Measurements from ENCODE around the gene KCNN3.

Gene KCNN3

DNA sequence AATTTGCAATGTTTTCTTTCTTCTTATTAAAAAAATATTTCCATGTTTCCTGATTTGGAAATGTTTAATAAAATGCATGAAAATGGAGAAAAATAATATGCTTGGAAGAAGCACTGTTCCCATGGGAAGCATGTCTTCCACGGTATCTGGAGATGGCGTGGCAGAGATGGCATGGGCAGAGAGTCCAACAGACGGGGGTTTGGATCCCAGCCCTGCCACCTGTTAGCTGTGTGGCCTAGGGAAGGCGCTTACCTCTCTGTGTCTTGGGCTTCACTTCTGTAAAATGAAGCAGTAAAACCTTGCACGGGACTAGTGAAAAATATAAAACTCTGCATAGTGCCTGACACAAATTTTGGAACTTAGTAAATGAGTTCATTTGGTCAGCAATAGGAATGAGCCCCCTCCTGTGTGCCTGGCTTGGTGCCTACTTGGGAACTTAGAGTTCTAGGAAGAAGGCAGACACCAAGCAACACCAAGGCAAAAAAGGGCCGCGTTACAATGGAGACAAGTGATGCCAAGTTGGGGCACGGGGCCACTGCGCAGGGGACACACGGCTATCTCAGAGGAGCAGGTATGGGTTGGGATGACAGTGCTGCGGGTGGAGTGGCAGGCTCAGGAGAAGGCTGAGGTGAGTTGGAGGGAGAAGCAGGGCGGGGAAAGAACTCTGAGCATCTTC, 124.2 kb downstream of the KCNN3 start:
- no peak for DNase-seq

DNA sequence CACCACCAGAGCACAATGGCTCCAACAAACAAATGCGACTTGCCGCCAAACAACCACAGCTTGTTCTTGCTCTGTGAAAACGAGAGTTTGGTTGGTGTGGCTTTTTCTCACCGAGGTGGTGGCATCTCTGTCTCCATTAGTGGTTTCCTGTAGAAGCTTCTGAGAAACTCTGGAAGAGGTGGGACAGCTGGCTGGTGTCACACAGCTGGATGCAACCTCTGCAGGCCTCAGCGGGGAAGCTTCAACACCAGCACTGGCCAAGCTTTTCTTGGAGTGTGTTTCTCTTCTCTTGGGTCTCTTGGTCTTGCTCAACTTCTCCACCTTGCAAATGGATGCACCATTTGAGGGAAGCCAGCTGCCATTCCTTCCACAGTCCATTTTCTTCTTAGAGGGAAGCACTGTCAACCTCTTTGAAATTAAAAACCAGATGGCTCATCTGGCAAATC, 124.8 kb downstream of the KCNN3 start:
- DNase-seq: no peak

DNA sequence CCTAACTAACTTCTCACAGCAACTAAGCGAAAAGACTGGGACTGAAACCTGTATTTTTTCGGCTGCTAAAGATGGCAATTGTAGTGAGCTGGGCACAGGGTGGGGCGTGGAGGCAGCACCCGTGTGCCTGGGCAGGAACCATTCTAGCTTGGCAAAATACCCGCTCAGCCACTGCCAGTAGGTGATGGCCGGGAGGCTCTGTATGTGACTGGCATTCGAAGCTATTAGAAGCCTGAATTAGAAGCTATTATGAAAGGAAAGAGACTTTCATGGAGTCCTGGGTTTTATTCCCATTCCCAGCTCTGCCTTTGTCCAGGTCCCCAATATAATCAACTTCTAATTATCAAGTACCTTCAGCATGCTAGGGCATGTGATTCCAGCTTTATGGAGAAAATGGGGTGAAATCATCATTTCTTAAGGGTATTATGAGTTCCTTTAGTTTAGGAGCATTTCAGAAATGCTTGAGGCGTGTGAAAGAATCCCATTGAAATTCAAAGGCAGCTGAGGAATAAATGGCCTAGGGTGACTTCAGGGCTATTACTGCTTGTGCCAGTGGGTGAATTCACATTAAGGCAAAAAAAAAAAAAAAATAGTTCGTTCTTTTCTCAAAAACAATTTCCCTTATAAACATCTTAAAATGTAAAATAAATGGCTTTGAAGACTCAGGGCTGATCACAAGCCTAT, 125.6 kb downstream of the KCNN3 start:
- DNase-seq: no peak

DNA sequence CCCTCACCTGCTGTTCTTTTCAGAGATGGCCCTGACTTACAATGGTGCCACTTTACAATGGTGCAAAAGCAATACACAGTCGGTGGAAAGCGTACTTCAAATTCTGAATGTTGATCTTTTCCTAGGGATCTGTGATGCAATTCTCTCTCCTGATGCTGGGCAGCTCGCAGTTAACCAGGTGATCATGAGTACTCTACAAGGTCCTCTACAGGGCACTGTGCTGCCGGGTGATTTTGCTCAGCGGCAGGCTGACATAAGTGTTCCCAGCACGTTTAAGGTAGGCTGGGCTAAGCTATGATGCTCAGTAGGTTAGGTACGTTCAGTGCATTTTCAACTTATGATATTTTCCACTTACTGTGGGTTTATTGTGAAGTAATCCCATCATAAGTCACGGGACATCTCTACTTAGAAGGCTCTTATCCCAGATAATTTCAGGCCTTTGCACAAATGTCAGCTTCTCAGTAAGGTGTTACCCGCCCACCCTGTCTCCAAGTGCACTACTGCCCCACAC, 126.5 kb downstream of the KCNN3 start:
- no peak for DNase-seq

DNA sequence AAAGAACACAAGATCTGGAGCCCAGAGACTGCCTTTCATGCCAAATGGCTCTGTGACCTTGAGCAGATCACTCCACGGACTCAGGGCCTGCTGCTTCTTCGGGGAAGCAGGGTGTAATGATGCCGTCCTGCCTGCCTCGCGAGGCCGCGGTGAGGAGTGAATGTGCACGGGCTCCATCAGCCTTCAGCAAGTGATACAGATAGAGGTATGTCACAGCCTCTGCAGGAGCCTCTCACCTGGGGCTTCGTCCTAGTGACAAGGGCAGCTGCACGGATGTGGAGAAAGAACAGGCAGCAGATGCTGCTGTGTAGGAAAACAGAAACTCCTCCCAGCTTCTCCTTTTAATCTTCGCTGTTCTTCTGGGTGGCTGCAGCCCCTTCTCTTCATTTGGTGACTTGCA, 127.5 kb downstream of the KCNN3 start:
- DNase-seq: no peak

DNA sequence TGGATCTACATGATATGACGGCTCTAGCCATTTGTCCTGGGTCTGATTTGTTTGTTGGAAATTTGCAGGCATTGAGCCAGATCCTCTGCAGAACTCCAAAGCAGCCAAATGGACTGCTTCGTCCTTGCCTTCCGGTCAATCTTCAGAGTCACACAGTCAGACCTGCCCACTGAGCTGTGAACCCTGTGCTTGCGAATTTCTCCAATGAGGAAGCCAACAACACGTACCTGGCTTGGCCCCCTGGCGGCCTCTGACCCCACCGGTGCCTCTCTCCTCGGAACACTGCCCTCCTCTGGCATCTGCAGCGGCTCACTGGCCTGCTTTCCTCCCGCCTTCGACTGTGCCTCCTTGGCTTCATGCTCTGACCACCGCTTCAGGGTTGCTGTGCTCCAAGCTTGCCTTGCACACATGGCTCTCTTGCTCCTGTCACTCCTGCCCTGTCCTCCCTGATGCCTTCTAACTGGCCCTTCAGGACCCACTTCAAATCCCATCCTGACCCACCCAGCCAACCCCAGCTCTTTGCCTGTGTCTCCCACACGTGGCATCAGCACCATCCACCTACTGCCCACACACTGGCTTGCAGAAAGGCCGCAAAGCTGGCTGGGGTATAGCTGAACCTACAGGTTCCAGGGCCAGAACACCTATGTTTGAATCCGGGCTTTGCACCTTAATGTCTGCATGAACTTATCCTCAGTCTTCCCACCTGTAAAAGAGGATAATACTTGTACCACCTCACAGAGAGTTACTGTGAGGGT, 128.2 kb downstream of the KCNN3 start:
- no peak for DNase-seq

DNA sequence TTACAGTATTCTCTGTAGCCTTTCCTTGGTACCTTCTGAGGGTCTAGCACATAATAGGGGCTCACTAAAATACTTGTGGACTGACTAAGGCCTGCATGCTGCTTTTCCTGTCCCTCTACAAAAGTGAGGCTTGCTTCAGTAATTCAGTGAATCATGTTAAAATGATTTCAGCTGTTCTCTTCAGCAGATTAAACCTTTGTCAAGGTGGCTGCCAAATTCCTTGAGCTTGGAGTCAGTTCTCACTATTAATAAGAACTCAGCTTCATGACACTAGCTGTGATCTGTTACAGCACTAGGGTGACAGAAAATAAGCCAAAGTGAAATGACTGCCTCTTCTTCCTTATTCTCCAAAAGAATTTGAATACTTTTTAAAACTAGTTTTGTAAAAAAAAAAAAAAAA, 128.8 kb downstream of the KCNN3 start:
- DNase-seq: no peak

DNA sequence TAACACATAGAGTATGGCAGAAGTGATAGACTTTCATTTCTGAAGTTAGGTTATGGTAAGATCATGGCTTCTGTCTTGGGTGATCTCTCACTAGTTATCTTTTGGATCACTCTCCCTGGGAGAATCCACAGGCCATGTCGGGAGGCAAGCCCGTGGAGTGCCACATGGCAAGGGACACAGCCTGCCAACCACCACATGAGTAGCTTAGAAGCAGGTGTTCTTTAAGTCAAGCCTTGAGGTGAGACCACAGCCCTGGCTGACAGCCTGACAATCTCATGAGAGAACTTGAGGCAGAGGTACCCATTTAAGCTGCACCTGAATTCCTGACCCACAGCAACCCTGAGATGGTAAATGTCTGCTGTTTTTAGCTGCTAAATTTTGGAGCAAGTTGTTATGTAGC, 130.4 kb downstream of the KCNN3 start:
- no peak for DNase-seq

DNA sequence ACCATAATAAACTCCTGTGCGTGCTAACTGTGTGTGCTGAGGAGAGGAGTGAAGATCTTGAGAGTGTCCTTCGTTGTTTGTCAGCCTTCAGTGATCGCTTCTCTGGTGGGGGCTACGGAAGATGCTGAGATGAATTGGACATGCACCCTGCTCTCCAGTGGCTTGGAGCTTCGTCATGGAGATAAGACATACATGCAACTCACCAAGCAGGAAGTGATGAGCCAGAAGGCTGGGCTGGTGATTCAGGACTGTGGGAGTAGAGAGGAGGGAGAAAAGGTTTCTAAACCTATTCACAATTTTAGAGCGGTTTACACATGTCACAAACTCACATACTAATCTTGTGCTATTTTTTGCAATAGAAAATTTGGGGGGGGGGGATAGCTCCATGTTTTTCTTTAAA, 133.2 kb downstream of the KCNN3 start:
- DNase-seq: no peak

DNA sequence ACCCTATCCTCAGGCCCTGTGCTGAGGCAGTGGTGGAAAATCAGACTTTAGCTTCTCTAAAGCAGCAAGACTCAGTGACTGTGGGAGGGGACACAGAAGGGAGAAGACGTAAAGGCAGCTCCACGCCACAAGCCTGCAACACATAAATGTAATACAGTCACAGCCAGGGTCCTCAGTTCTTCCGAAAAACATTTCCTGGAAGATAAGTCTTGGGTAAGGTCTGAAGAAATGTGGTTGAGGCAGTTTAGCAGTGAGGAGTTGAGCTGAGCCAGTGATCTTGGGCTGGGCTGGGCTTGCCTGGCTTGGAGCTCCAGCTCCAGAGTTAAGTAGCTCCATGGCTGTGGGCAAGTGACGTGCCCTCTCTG, 134.3 kb downstream of the KCNN3 start:
- no peak for DNase-seq

DNA sequence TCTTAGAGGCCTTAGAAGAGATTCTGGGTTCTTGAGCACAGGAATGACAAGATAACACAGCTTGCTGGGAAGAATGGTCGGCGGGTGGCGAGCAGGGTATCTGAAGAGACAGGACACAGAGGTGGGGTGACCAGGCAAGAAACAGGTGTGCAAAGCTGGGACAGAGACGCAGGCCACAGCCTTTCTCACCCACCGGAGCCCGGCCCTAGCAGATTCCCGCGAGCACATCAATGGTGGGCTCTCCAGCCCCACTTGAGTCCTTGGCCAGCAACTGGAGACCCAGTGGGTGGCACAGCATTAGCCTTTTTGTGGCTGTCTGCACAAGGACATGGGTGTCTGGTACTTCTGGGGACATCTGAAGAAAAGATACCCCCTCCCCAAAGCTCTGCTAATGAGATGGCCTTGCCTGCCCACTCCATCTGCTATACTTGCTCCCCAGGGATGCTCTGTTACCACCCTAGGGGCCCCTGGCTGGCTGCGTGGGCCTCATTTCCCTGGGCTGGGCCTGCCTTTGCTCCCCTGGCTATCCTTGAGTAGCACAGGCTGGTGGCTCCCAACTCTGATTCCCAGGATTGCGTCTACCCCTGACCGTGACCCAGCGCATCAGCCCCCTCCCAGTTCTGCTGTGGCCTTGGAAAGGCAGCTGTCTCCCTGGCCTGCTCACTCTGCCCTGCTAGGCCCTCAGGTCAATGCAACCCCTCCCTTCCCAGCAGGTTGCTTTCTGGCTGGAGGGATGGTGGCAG, 134.8 kb downstream of the KCNN3 start:
- no peak for DNase-seq

DNA sequence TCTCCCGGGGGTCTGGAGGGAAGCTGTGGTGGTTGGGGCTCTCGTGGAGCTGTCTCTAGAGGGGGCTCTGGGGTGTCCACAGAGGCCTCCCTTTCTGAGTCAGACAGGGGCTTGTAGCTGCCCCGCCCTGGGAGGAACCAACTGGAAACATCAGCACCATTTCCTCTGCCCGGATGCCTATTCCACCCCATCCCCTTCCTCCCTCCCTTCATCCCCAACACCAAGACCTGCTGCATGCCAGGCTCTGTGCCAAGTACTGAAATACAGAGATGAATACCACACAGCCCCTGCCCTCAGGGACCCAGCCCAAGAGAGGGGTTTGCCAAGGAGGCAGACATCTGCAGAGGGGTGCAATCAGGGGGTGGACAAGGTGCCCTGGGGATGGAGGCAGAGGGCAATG, 136.5 kb downstream of the KCNN3 start:
- no peak for DNase-seq

DNA sequence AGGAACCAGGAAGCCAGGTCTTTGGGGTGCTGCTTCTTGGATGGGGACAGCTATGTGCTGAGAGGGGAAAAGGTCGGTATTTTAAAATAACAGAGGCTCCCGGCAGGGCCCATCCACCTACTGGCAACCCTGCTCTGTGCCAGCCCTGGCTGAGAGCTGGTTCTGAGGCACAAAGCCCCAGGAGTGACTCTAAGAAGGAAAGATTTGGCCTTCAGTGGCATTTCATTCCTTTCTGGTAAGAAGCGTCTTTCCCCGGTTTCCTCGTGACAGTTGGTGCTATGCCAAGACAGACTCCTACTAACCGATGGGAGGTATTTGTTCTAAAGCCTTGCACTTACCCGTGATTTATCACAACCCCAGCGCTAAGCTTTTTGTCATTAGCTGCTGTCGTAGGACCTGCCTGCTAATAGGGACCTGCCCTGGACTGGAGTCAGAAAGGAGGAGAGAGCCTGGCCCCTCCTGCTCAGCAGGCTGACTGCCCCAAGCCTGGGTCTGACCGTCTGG, 139.0 kb downstream of the KCNN3 start:
- DNase-seq: no peak

DNA sequence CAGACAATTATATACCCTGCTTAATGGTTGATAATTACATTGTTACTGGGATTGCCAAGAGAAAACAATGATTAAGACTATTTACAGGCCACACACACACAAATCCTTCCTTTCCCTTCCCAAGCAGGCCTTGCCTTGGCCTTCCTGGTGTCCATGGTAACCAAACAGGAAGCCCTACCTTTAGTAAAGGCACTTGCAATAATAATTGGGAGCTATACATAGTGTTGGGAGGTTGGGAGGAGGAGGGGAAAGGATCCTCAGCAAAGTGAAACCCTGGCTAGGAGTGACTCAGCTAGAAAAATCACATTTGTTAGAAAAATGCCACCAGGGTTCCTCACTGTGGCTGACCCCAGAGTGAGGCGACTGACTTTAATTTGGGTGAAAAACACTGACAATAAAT, 139.8 kb downstream of the KCNN3 start:
- peak; percentile 15 for DNase-seq

DNA sequence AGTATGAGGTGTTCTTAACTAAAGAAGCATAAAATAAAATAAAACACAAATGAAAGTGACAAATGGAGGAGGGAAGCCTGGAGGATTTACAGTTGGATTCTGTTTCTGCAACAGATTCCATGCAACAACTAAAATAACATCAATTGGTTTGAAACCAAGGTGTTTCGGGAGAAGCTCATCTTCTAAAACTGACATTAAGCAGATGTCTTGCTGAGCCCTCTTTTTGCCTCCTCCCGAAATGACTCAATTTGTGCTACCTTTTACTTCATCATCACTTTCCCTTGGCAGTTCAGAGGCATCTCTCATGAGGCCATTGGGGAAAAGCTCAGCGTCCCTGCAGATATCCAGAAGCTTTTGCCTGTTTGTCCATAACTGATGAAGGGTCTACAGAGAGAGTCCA, 140.5 kb downstream of the KCNN3 start:
- DNase-seq: no peak

DNA sequence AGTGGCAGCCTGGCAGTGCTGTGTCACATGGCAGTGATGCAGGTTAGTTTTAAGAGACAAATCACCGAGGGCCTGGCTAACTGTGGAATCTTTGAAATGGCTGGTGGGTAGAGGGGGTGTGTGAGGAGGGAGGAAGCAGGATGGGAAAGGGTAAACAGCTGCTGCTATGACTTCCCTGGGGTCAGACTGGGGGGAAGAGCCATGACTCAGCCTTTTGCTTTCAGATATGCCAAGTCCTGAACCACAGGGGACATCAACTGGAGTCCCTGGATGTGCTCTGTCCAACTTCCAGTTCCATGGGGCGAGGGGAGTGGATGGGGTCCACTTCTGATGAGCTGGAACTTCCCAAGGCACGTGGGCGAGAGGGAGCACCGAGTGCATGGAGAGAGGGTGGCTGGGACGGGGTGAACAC, 141.0 kb downstream of the KCNN3 start:
- DNase-seq: no peak

DNA sequence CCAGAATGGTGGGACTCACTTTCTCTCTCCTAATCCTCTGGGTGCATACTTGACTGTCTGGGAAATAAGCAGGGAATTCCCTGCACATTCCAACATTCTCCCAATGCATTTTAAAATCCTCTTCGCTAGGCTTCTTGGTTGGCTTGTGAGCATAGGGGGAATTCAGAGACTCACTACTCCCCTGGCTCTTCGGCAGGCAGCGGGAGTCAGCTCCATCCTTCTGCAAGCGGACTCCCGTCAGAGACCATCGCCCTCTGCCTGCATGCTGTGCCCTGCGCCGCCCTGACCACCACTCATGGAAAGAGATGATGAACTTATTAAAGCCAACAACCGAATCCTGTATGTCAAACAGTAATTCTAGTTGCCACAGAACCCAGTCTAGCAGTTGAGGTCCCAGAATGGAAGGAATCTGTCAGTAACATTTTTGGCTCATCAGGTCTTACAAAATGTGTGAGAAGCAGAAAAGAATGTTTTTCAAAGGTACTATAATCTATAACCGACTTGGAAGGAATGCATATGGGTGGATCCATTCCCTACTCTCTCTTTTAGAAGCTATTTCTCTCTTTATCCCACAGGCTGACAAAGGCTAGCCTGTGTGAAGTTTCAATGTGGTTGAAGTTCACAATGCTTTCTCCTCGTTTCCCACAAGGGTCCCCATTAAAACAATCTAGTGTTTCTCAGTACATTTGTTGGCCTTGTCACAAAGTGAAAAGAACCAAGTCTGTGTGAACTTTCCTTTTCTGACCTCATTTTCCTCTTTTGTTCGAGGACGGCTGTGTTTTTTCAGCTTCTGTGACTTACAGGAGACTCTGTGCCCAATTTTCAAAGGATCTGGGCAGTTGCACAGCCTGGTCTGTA, 143.0 kb downstream of the KCNN3 start:
- no peak for DNase-seq

DNA sequence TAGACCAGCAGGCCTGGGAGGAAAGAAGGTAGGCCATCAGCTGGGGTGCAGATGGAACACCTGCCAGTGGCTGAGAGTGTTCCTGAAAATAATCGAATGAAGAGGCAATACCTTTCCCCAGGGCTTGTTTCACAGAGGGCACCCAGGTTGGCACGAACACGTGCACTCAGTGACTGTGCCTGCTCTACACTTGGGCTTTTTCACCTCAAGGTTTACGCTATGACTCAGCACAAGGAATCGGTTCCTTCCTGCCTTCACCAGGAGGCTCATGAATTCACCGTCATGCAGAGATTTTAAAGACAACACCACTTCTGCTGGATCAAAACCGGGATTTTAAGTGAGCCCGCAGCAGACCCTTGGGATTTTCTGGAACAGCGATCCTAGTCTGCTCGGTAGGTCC, 143.6 kb downstream of the KCNN3 start:
- DNase-seq: no peak

DNA sequence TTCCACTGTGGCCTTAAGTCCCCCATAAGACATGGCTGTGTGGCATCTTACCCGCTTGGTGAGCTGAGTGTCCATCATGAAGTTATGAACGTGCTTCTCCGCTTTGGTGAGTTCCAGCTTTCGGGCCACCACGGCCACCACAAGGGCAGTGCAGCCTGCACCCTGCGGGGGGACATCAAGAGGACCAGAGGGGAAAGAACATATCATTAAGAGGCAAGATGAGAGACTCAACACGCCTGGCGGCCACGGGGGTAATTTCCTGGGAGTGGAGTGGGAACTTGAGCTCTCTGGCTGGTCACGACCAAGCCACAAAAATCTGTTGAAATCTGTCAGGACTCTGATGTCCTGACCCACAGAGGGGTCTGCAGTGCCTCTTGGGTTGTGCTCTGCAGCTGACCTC, 144.2 kb downstream of the KCNN3 start:
- no peak for DNase-seq

DNA sequence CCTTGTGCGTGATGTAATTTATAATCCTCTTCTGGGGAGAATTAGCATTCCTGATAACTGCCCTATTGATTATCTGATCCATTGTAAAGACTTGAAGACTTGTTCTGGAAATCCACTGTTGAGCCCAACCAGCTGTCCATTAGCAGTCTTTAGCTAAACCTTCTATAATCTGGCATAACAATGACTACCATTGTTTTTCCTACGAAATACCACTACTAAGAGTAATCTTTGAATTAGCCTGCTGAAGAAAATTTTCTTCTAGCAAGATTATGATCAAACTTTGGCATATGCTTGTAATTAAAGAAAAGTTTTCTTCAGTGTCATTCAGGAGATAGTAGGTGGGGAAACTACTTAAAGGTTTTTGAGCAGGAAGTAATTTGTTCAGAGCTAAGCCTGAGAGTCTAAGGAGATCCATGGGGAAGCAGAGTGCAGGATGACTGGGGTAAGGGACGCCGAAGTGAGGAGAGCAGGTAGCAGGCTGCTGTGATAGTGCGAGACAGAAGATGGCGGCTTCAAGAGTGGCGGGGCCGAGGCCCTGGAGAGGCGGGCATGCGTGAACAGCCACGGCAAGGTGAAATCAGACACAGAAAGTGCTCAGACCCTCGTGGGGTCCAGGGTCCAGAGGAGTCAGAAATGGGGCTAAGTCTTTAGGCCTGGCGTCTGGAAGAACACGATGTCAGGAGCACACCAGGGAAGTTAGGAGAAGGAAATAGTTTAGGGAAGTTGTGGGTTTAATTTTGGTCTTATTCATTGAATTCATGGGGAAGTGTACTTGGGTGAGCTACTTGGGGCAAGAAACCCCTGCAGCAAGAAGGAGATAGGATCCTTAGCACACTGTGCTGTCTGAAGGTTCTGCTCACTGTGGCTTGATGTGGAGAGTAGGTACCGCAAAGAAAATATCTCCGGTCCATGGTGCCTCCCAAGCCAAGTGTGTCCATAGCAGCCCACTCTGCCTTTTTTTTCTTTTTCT, 149.5 kb downstream of the KCNN3 start:
- DNase-seq: no peak
